ENCODE results near the gene THG1L.
"Not testable (repeated sequence)": the region's sequence is repeated elsewhere in the genome, so short reads cannot be mapped to it uniquely, and the experiment has no call there.

DNA sequence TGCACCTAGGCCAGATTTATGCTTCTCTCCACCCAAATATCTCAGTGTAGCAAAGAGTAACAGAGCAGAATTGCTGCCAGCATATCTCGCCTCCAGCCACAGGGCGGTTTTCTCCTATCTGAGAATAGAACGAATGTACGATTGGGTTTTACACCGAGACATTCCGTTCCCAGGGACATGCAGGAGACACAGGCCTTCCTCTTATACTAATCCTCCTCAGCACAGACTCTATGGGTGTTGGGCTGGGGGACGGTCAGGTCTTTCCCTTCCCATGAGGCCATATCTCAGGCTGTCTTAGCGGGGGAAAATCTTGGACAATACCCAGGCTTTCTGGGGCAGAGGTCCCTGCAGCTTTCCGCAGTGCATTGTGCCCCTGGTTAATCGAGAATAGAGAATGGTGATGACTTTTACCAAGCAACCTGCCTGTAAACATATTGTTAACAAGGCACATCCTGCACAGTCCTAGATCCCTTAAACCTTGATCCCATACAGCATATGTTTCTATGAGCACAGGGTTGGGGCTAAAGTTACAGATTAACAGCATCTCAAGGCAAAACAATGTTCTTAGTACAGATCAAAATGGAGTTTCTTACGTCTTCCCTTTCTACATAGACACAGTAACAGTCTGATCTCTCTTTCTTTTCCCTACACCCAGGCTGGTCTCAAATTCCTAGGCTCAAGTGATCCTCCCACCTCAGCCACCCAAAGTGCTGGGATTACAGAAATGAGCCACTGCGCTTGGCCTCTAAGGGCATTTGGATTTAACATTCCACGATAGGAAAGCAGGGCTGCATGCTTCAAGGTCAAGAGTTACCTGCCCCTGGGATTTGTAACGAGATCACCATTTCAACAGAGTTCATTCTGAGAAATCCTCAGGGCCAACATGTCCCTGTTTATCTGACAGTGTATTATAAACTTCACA is 44.7 kb upstream of the THG1L start:
- TF ChIP-seq, protein P1, sequence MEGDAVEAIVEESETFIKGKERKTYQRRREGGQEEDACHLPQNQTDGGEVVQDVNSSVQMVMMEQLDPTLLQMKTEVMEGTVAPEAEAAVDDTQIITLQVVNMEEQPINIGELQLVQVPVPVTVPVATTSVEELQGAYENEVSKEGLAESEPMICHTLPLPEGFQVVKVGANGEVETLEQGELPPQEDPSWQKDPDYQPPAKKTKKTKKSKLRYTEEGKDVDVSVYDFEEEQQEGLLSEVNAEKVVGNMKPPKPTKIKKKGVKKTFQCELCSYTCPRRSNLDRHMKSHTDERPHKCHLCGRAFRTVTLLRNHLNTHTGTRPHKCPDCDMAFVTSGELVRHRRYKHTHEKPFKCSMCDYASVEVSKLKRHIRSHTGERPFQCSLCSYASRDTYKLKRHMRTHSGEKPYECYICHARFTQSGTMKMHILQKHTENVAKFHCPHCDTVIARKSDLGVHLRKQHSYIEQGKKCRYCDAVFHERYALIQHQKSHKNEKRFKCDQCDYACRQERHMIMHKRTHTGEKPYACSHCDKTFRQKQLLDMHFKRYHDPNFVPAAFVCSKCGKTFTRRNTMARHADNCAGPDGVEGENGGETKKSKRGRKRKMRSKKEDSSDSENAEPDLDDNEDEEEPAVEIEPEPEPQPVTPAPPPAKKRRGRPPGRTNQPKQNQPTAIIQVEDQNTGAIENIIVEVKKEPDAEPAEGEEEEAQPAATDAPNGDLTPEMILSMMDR (IDR thresholded peaks at IDR 0.05): not testable (repeated sequence)
- not testable (repeated sequence) for TF ChIP-seq EZH2 (IDR thresholded peaks at IDR 0.05; ENCODE audit: borderline replicate concordance, insufficient read depth, low read depth, low read length, poor library complexity, severe bottlenecking)

All from B cell (primary cell).